ENCODE results near the gene NRXN2.

DNA sequence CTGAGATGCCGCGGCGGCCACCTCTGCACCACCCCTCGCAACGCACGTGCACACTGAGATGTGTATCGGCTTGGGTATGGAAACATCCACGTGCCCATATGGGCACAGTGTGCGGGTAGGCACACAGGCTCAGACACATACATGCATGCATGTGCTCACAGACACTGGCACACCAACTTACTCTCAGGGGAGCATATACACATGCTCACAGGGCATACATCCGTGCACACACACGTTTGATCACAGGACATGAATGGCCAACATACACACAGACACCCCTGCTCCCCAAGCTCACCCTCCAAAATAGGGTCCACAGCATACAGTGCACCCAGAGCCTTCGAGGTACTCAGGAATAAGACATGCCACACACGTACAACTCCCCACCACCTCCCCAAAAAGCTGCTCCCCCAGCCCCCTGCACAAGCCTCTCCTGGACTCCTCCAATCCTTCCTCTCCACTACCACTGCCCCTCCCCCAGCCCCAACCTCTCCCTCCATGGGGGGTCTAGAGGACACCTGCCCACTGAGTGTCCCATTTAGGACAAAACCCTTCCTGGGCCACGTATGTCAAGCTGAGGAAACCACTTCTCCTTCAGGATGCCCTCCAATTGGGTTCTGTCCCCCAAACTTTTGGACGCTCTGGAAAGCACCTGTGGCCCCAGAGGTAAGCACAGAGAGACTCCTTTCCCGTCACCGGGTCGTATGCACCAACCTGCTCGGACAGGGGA lies 78.9 kb downstream of the NRXN2 start:
- TF ChIP-seq, protein P1, sequence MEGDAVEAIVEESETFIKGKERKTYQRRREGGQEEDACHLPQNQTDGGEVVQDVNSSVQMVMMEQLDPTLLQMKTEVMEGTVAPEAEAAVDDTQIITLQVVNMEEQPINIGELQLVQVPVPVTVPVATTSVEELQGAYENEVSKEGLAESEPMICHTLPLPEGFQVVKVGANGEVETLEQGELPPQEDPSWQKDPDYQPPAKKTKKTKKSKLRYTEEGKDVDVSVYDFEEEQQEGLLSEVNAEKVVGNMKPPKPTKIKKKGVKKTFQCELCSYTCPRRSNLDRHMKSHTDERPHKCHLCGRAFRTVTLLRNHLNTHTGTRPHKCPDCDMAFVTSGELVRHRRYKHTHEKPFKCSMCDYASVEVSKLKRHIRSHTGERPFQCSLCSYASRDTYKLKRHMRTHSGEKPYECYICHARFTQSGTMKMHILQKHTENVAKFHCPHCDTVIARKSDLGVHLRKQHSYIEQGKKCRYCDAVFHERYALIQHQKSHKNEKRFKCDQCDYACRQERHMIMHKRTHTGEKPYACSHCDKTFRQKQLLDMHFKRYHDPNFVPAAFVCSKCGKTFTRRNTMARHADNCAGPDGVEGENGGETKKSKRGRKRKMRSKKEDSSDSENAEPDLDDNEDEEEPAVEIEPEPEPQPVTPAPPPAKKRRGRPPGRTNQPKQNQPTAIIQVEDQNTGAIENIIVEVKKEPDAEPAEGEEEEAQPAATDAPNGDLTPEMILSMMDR (IDR thresholded peaks at IDR 0.05; ENCODE audit: insufficient read depth, low read depth, low read length): no peak
- TF ChIP-seq EZH2 (IDR thresholded peaks at IDR 0.05; ENCODE audit: insufficient read depth, low read length): peak; percentile 92

All from astrocyte (in vitro differentiated cells and primary cell).